GM11168 (cell line): ENCODE measurements around the gene WBP2NL.

Experiments used
- in situ Hi-C: fragments of 300-500 bp; cut with MboI; formaldehyde crosslinking; loops from one replicate; pipeline ENCODE4 v1.12.0; 2022; ENCODE audit warnings: low sequenced_read_pairs; ENCODE audit not compliant: unreplicated experiment

The WBP2NL gene, protein sequence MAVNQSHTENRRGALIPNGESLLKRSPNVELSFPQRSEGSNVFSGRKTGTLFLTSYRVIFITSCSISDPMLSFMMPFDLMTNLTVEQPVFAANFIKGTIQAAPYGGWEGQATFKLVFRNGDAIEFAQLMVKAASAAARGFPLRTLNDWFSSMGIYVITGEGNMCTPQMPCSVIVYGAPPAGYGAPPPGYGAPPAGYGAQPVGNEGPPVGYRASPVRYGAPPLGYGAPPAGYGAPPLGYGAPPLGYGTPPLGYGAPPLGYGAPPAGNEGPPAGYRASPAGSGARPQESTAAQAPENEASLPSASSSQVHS

DNA sequence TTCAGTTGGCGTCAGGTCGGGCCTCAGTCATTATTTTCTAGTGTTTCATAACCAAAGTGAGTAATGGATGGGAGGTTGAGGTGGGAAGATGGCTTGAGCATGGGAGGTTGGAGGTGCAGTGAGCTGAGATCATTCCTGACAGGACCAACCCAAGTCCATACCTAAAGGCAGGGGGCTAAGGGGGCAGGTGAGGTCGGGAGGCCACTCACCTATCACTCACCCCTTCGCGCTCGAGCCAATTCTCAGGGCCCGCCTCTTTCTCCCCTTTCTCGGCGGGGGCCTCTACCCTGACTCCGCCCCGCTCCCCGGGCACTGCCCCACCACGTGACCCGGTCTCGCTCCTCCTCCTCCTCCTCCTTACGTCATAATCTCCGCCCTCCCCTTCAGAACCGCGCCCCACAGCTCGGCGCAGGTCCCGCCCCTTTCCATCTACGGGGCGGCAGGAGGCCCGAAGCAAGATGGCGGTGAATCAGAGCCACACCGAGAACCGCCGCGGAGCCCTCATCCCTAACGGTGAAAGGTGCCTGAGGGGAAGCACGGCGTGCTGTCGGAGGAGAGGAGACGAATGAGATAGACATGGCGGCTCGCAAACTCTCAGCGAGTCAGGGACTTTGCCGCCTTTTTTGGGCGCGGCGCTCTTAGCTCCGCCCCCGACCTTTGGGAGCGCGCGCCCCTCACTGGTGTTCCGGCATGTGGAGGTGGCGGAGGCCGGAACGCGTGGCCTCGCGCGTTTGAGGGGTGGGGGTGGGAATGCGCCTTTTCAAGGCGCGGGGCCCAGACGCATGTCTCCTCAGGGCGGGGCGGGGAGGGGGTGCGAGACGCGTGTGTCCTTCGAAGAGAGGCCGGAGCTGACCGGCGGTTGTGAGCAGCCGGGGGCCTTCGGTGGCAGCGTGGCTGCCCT, at the start of gene WBP2NL:
TSS of gene WBP2NL (plus strand) at position 428 of the 901 bp plus-strand sequence. CDS start at position 459, 31 bp downstream.
- in situ Hi-C loops: no loop called here

DNA sequence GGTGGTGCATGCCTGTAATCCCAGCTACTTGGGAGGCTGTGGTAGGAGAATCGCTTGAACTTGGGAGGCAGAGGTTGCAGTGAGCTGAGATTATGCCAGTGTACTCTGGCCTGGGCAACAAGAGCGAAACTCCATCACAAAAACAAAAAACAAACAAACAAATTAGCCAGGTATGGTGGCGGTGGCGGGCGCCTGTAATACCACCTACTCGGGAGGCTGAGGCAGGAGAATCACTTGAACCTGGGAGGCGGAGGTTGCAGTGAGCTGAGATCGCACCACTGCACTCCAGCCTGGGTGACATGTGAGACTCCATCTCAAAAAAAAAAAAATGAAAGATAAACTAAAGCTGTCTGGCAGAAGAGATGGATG, 49.7 kb upstream of the WBP2NL start:
- in situ Hi-C loops: loop anchor here (10.0 kb wide), 1 partner anchor 114 kb away; the partner anchor contains the start of gene SREBF2

DNA sequence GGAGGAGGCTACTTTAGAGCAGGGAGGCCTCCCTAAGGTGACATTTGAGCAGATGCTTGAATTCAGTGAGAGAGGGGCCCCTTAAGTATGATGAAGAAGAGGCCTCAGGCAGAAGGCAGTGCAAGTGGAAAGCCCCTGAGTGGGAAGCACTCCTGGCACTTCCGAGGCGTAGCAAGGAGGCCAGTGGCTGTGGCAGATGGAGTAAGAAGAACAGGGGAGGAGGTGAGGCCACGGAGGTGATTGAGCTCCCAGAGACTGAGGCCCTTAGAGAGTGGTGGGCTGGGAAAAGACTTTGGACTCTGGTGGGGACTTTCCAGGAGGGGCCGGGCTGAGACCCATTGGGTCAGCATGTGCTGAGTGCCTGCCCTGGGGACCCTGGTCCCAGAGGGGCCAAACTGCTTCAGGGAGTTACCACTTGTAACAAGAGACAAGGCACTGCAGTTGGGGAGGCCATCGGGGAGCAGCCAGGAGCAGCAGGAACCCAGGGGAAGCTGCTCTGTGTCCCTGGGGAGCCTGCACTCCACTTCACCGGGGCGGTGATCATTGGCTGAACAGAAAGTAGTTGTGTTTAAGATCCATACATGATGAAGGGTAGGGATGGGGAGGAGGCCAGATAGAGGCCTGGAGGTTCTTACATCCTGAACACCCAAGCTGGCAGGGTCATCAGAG, 49.2 kb upstream of the WBP2NL start:
- in situ Hi-C loops: loop anchor here (10.0 kb wide), 1 partner anchor 115 kb away; the partner anchor contains the start of gene SREBF2

DNA sequence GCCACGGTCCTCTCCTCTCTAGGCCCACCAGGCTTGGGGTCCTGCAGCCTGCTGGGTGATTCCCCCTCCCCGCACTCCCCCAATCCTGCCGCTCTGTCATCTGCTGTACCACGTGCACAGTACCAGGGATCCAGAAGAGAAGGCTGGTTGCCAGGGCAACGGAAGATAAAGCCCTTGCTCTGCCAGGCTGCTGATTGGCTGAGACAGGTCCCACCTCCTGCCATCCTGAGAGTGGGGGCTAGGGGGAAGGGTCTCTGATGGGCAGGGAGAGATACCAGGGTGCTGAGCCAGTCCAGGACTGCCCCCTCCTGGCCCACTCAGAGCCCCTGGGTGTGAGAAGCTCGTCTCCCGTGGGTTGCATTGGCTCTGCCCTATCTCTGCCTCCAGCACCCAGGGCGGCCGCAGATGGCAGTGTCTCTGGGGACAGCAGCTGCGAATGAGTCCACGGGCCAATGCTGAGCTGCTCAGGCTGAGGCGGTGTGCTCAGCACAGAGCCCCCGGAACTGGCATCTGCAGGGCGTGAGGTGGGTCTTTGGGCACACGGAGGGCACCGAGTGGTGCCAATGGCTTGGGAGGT, 46.6 kb upstream of the WBP2NL start, which contains the start of gene SMIM45:
TSS of gene SMIM45 (plus strand) at position 253 of the 577 bp plus-strand sequence.
- in situ Hi-C loops: loop anchor here (10.0 kb wide), 1 partner anchor 493 kb away; no protein-coding TSS in a partner anchor

DNA sequence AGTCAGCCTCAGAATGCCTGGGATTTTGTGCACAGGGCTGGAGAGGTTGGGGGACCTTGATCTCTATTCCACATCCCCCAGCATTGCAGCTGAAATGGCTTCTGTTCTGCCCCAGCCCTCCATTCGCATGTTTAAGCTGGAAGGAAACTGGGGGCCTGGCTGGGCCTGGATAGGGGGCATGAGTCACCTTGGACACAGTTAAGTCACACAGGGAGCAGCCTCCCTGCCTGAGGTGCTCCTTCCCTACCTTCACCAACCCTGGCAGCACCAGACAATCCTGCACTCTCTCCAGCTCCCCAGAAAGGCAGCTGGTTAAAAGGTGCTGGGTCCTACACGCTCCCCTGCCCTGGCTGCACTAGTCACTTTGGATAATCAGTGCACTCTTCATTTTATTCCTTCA, 45.9 kb upstream of the WBP2NL start:
- in situ Hi-C loops: loop anchor here (10.0 kb wide), 1 partner anchor 492 kb away; no protein-coding TSS in a partner anchor

DNA sequence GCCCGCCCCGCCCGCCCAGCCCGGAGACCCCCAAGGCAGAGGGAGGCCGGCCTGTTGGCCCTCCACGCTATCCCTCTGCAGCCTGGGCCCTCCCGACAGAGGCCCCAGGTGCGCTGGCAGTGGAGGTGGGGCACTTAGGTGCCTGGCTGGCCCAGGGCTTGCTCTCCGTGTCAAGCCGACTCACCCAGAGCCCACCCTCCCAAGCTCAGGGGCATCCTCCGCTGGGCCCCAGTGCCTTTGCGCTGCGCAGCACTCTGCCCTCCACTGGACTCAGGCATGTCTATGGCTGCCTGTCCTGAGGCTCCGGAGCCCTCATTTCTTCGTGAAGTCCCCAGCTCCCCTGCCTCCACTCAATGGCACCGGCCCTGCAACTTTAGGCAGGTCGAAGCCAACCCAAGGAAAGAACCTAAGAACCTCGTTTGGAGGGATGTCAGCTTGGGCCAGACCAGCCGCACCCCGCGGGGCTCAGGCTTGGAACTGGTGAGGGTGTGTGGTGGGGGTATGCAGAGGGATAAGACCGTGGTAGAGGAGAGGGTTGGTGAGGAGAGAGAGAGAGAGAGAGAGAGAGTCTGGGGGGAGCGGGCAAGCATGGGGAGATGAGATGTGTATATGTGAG, 40.5 kb upstream of the WBP2NL start:
- in situ Hi-C loops: loop anchor here (10.0 kb wide), 1 partner anchor 487 kb away; no protein-coding TSS in a partner anchor

DNA sequence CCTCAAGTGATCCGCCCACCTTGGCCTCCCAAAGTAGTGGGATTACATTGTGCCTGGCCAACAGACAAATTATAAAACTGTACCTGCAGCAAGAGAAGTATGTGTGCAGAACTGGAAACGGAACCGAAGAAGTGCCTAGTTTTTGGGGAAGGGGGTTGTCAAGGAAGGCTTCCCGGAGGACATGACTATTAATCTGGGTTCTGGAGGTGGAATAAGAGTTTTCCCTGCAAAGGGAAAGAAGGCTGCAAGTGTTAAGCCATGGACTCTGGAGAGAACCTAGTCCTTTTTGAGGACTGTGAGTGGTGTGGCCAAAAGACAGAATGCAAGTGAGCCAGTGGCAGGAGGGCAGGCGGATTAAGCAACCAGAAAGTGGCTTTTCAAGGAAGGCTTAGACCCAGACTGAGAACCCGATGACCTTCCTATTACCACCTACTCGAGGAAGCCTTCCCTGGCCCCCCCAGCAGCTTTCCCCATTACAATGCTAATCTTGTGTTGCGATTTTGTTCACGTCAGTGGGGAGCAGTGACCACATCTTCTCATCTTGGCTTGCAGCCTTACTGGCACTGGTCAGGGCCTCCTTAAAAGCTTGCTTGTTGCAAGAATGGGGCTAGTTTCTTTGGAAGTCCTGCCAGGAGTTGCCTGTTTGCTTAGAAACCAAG, 35.0 kb upstream of the WBP2NL start:
- in situ Hi-C loops: loop anchor here (10.0 kb wide), 1 partner anchor 111 kb away; the partner anchor contains the start of genes NAGA, PHETA2 and SMDT1

DNA sequence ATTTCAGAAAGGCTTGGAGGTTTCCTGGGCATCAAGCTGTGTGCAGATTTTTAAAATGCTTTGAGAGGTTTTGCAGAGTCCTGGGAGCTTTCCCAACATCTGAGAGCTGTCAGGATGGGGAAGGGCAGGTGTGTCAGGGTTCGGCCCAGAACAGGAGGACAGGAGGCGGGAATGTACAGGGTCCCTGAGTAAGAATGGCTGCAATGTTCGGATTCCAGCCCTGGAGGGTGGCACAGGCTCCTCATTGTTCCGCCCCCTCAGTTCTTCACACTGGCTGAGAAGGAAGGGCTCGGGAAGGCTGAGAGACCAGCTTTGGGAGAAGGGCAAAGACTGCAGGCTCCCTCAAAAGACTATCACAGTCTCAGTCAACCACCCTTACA, 34.5 kb upstream of the WBP2NL start:
- in situ Hi-C loops: loop anchor here (10.0 kb wide), 1 partner anchor 111 kb away; the partner anchor contains the start of genes NAGA, PHETA2 and SMDT1

DNA sequence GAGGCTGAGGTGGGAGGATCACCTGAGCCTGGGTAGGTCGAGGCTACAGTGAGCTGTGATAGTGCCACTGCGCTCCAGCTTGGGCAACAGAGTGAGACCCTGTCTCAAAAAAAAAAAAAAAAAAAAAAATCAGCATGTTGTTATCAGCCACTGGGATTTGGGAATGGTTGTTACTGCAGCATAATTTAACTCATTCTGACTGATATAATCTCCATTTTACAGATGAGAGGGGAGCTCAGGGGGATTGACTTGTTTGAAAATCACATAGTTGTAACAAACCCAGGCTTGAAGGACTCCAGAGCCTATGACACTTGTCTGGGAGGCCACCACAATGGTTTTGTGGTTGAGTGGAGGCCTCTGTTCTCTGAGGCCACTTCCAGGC, 32.4 kb upstream of the WBP2NL start:
- in situ Hi-C loops: loop anchor here (10.0 kb wide), 1 partner anchor 109 kb away; the partner anchor contains the start of genes NAGA, PHETA2 and SMDT1

DNA sequence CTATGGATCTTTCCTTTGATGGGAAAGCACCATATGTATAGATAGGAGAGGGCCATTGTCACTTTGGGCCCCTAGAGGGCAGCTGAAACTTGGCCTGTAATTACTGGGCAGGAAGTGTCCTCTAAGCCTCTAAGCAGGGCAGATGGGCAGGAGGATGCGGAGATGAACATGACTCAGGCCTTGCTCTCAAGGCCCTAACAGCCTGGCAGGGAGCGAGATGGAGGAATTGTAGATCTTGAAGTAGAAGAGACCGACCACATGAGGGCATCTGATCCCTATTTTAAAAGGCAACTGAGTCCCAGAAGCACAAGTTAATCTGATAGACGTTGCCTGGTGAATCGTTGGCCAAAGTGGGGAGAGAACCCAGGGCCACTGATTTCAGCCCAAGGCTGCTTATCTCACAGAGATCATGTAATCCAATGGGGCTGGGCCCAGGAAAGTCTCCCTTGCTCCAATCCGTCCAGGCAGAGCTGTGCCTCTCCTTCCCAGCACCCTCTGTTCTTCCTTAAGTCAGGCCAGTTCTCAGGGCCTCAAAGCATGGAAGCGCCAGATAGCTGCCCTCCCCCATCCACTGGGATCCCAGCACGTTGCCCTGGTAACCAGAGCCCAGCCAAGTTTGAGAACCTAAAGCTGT, 31.9 kb upstream of the WBP2NL start:
- in situ Hi-C loops: loop anchor here (10.0 kb wide), 1 partner anchor 108 kb away; the partner anchor contains the start of genes NAGA, PHETA2 and SMDT1

DNA sequence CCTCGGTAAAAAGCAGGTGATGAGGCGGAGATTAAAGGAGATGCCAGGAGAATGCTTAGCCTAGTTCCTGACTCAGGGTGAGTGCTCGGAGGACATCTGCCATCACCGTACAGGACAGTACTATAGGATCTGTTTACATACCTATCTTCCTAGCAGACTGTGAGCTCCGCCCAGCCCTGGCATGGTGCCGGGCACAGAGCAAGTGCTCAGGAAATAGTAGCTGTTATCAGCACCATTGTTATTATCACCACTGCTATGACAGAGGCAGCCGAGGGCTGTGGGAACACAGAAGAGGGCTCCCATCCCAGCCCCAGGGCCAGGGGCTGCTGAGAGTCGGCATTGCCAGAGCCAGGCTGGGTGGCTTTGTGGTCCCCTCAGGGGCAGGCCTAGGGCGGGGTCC, 30.0 kb upstream of the WBP2NL start:
- in situ Hi-C loops: loop anchor here (10.0 kb wide), 1 partner anchor 106 kb away; the partner anchor contains the start of genes NAGA, PHETA2 and SMDT1

DNA sequence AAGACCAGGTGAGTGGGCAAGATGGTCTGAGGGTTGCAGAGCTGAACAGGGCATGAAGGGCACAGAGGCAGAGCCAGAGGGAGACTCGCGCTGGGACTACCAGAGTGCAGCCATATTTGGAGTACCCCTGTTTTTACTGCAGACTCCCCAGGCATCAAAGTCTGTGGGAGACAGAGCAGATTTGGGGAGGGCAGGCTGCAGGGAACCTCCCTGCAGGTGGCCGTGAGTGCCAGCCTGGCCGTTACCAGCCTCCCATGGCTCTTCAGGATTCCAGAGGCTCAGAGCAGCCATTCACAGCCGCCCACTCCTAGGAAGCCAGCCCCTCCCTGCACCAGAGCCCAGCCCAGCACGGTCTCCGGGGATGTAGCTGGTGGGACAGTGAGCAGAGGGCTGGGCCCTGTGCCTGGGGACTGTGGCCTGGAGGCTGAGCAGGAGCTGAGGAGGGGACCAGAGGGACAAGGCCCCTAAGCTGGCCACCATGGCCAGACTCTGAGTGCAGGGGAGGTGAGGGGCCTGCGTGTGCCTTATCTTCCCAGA, 29.4 kb upstream of the WBP2NL start, which contains the start of gene SEPTIN3:
TSS of gene SEPTIN3 (plus strand) at position 334 of the 537 bp plus-strand sequence. CDS start 2,050 bp downstream, outside the sequence.
- in situ Hi-C loops: loop anchor here (10.0 kb wide), 1 partner anchor 106 kb away; the partner anchor contains the start of genes NAGA, PHETA2 and SMDT1

DNA sequence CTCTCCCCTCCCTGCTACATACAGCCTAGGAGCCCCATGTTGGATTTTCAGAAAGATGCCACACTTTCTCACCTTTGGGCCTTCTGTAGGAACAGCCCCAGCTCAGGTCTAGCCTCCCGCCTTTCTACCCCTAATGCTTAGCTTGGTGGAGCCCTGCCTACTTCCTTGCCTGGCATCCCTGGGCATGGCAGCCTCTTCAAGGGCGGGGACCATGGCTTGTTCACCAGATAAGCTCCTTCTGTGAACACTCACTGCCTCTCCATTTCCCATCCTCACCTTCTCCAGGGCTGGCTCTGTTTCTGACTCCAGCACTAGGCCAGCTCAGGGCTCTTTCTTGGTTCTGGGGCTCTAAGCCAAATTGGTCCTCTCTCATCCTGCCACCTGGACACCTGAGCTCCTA, 28.0 kb upstream of the WBP2NL start:
- in situ Hi-C loops: no loop called here

DNA sequence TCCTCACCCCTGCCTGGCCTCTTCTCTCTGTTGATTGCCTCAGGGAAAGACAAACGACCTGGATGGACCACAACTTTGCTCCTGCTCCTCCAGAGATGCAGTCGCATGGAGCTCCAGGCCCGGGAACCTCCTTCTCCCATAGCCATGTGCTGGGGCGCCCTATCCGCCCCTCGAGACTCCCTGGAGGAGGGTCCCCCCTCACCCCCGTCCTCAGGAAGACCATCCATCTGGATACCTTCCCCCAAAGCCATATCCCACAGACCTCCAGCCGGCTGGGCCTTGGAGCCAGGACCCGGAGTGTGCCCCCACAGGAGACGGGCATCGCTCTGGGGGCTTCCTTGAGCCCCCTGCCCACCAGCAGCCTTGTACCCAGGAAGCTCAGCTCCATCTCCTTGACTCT, 27.2 kb upstream of the WBP2NL start:
- in situ Hi-C loops: no loop called here

DNA sequence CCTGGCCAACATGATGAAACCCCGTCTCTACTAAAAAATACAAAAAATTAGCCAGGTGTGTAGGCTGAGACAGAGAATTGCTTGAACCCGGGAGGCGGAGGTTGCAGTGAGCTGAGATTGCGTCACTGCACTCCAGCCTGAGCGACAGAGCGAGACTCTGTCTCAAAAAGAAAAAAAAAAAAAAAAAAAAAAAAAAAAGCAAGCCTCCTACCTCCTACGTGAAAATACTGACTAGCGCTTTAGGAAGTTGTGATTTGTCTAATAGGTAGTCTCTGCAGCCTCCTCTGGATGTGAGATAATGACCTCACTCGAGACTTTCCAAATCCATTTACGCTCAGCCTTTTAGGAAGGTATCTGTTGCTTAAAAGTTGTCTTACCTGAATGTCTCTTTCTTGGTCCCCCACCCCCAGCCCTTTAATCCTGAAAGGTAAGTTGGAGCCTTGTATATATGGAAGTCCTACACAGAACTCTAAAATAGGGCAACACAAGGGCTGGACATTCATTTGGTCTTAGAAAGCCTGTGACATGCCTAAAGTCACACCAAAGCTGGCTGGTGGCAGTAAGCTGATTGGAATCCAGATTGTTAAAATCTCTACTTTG, 23.8 kb upstream of the WBP2NL start:
- in situ Hi-C loops: no loop called here

DNA sequence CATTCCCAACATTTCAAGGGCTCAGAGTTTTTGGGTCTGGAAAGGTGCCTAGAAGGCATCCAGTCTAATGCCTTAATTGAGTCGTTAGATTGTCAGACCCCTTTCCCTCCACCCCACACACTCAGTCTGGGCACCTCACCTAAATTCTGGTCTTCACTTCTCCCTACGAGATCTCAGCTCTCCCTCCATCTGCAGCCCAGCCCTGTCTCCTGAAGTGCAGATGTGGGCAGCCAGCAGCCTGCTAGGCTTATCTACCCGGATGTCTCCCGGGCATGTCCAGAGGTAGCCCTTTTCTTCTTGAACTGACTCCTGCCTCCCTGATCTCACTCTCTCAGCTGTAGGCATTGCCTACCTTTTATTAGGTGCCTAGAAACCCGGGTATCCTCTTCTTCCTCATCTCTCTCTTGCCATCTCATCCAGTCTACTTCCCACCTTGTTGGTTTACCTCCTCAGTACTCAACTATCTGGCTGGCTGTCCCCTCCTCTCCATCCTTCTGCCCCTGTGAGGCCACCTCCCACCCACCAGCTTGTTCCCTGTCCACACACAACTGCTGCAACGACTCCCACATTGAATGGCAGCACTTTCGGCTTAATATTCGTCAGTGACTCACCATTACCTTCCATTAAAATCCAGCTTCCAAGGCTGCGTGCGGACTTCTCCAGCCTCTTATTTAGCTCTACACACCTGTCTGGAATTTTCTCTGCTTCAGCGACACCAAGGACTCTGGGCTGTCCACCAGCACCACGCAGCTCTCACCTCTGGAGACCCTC, 23.1 kb upstream of the WBP2NL start:
- in situ Hi-C loops: no loop called here
